IMR-90 (cell line): ENCODE data around the gene HNRNPLL. TPM values are rescaled to one million over a fixed set of nuclear protein-coding genes. Genes with fewer than 3 reads are reported as not detected.

Experiments used
- ATAC-seq: fragments of 200-7000 bp; cut with Tn5 transposase; 2 replicates; pipeline ENCODE4 v1.9.1; 2020; ENCODE audit warnings: low read depth, mild to moderate bottlenecking, moderate library complexity
- BruUV-seq: library from RNA; stranded (reverse); fragments of 400-500 nt; replicated peaks from 2 replicates; lab custom pipeline; 2021; lab: Mats Ljungman, UMichigan
- CTCF ChIA-PET: fragments of 300-600 bp; formaldehyde crosslinking; extraction: SDS; loops from one replicate; lab custom pipeline; 2021; ENCODE audit warnings: antibody characterized with exemption; lab: Yijun Ruan, JAX
- POLR2A ChIA-PET: fragments of 300-600 bp; sonication (Branson Sonifier 250); formaldehyde crosslinking; loops from one replicate; lab custom pipeline; 2022; ENCODE audit warnings: antibody characterized with exemption; ENCODE audit not compliant: unreplicated experiment; lab: Charles Lee
- DNase-seq: peaks from one replicate; pipeline ENCODE4 v3.0.0; 2013
- H2AFZ ChIP-seq: replicated peaks from 2 replicates; pipeline ENCODE3; 2013; ENCODE audit warnings: low read length, mild to moderate bottlenecking; ENCODE audit not compliant: poor library complexity
- H2AK5ac ChIP-seq: 2 replicates; pipeline ENCODE4 v1.6.1; 2013; ENCODE audit warnings: low read depth, low read length, inconsistent platforms
- H2AK9ac ChIP-seq: replicated peaks from 2 replicates; pipeline ENCODE3; 2013; ENCODE audit warnings: mild to moderate bottlenecking, low read depth, low read length, moderate library complexity; ENCODE audit not compliant: poor library complexity
- H2BK120ac ChIP-seq: 2 replicates; pipeline ENCODE4 v1.6.1; 2013; ENCODE audit warnings: low read depth, low read length, inconsistent platforms
- H2BK15ac ChIP-seq: 3 replicates; pipeline ENCODE4 v1.6.1; 2013; ENCODE audit warnings: low read depth, low read length, inconsistent platforms
- H2BK20ac ChIP-seq: 2 replicates; pipeline ENCODE4 v1.6.1; 2013; ENCODE audit warnings: low read depth, mild to moderate bottlenecking, inconsistent platforms, low read length, moderate library complexity
- H2BK5ac ChIP-seq: 2 replicates; pipeline ENCODE4 v1.6.1; 2013; ENCODE audit warnings: mild to moderate bottlenecking, low read depth, low read length, inconsistent platforms; ENCODE audit not compliant: poor library complexity, severe bottlenecking
- H3K14ac ChIP-seq: replicated peaks from 2 replicates; pipeline ENCODE4 v1.6.1; 2013; ENCODE audit warnings: low read depth, low read length, inconsistent platforms
- H3K18ac ChIP-seq: 2 replicates; pipeline ENCODE4 v1.6.1; 2013; ENCODE audit warnings: low read depth, low read length, control low read depth
- H3K23ac ChIP-seq: 2 replicates; pipeline ENCODE4 v1.6.1; 2013; ENCODE audit warnings: low read depth, low read length, inconsistent platforms
- H3K27ac ChIP-seq: 2 replicates; pipeline ENCODE4 v1.5.1; 2013; ENCODE audit warnings: mild to moderate bottlenecking, control low read depth, low read length; ENCODE audit not compliant: insufficient read depth
- H3K27me3 ChIP-seq: 2 replicates; pipeline ENCODE4 v1.6.1; 2013; ENCODE audit warnings: low read length; ENCODE audit not compliant: control insufficient read depth, insufficient read depth
- H3K36me3 ChIP-seq: 2 replicates; pipeline ENCODE4 v1.6.1; 2013; ENCODE audit warnings: low read length, mixed read lengths; ENCODE audit not compliant: control insufficient read depth, insufficient read depth
- H3K4ac ChIP-seq: 2 replicates; pipeline ENCODE4 v1.6.1; 2013; ENCODE audit warnings: low read depth, low read length, inconsistent platforms
- H3K4me1 ChIP-seq: 2 replicates; pipeline ENCODE4 v1.6.1; 2013; ENCODE audit warnings: low read length, mixed read lengths; ENCODE audit not compliant: control insufficient read depth, insufficient read depth
- H3K4me2 ChIP-seq: 2 replicates; pipeline ENCODE4 v1.6.1; 2013; ENCODE audit warnings: low read depth, mild to moderate bottlenecking, control low read depth, low read length, moderate library complexity
- H3K4me3 ChIP-seq: 2 replicates; pipeline ENCODE4 v1.5.1; 2013; ENCODE audit warnings: low read depth, mild to moderate bottlenecking, control low read depth, low read length, moderate library complexity; ENCODE audit not compliant: insufficient read depth
- H3K56ac ChIP-seq: 2 replicates; pipeline ENCODE4 v1.6.1; 2013; ENCODE audit warnings: low read length, inconsistent platforms; ENCODE audit not compliant: insufficient read depth; ENCODE audit errors: extremely low read depth
- H3K79me1 ChIP-seq, 2 experiments: 2 replicates each; pipeline ENCODE4 v1.6.1; 2013; ENCODE audit warnings: low read length in 2 of 2, inconsistent platforms in 1 of 2, low read depth in 1 of 2
- H3K9ac ChIP-seq: 2 replicates; pipeline ENCODE4 v1.6.1; 2013; ENCODE audit warnings: low read depth, low read length, control low read depth
- H3K9me1 ChIP-seq: 2 replicates; pipeline ENCODE4 v1.6.1; 2013; ENCODE audit warnings: low read length, inconsistent platforms; ENCODE audit not compliant: insufficient read depth
- H3K9me3 ChIP-seq: 2 replicates; pipeline ENCODE4 v1.6.1; 2013; ENCODE audit warnings: low read length; ENCODE audit not compliant: control insufficient read depth, insufficient read depth
- H4K20me1 ChIP-seq: 2 replicates; pipeline ENCODE4 v1.6.1; 2013; ENCODE audit warnings: low read length, inconsistent platforms; ENCODE audit not compliant: insufficient read depth
- H4K5ac ChIP-seq: 2 replicates; pipeline ENCODE4 v1.6.1; 2013; ENCODE audit warnings: mild to moderate bottlenecking, low read depth, low read length, control low read depth
- H4K8ac ChIP-seq, 2 experiments: 2 replicates each; pipeline ENCODE4 v1.6.1; 2013; ENCODE audit warnings: low read depth in 2 of 2, low read length in 2 of 2, control low read depth in 1 of 2, inconsistent platforms in 1 of 2
- H4K91ac ChIP-seq: 2 replicates; pipeline ENCODE4 v1.6.1; 2013; ENCODE audit warnings: low read depth, low read length, inconsistent platforms; ENCODE audit not compliant: insufficient read depth
- BHLHE40 ChIP-seq: fragments of 150-350 bp; IDR thresholded peaks from 2 replicates; pipeline ENCODE4 v1.6.1; 2016; ENCODE audit warnings: mild to moderate bottlenecking, low read depth, low read length
- CEBPB ChIP-seq: IDR thresholded peaks from 2 replicates; pipeline ENCODE4 v1.6.1; 2012; ENCODE audit warnings: low read depth, low read length, improper control_type of control experiment
- CHD1 ChIP-seq: IDR thresholded peaks from 2 replicates; pipeline ENCODE4 v1.6.1; 2012; ENCODE audit warnings: low read depth, low read length, improper control_type of control experiment
- CTCF ChIP-seq: conservative IDR thresholded peaks from 2 replicates; pipeline ENCODE4 v1.5.1; 2012; ENCODE audit warnings: mild to moderate bottlenecking, low read depth, low read length, improper control_type of control experiment
- ELK1 ChIP-seq: fragments of 150-350 bp; IDR thresholded peaks from 2 replicates; pipeline ENCODE4 v1.6.1; 2016; ENCODE audit warnings: low read depth, mild to moderate bottlenecking, low read length, moderate library complexity, borderline replicate concordance
- FOS ChIP-seq: fragments of 150-350 bp; IDR thresholded peaks from 2 replicates; pipeline ENCODE4 v1.6.1; 2016; ENCODE audit warnings: low read depth, low read length
- MAFK ChIP-seq: IDR thresholded peaks from 2 replicates; pipeline ENCODE4 v1.6.1; 2012; ENCODE audit warnings: low read depth, low read length, improper control_type of control experiment
- MAZ ChIP-seq: IDR thresholded peaks from 2 replicates; pipeline ENCODE4 v1.6.1; 2012; ENCODE audit warnings: low read depth, mild to moderate bottlenecking, low read length, improper control_type of control experiment, moderate library complexity, borderline replicate concordance
- MXI1 ChIP-seq: IDR thresholded peaks from 2 replicates; pipeline ENCODE4 v1.6.1; 2012; ENCODE audit warnings: low read depth, mild to moderate bottlenecking, low read length, moderate library complexity, borderline replicate concordance
- NFE2L2 ChIP-seq: fragments of 150-350 bp; IDR thresholded peaks from 2 replicates; pipeline ENCODE4 v1.6.1; 2016; ENCODE audit warnings: low read depth, mild to moderate bottlenecking, low read length
- POLR2A ChIP-seq: IDR thresholded peaks from 2 replicates; pipeline ENCODE4 v1.6.1; 2012; ENCODE audit warnings: mild to moderate bottlenecking, low read depth, low read length
- RCOR1 ChIP-seq: IDR thresholded peaks from 2 replicates; pipeline ENCODE4 v1.6.1; 2012; ENCODE audit warnings: mild to moderate bottlenecking, low read length, improper control_type of control experiment; ENCODE audit not compliant: insufficient replicate concordance
- RFX5 ChIP-seq: IDR thresholded peaks from 2 replicates; pipeline ENCODE4 v1.8.0; 2012; ENCODE audit warnings: low read depth, mild to moderate bottlenecking, low read length, moderate library complexity
- SMC3 ChIP-seq: fragments of 150-350 bp; IDR thresholded peaks from 2 replicates; pipeline ENCODE4 v1.6.1; 2016; ENCODE audit warnings: low read depth, mild to moderate bottlenecking, antibody characterized with exemption, low read length, moderate library complexity
- USF2 ChIP-seq: fragments of 150-350 bp; IDR thresholded peaks from 2 replicates; pipeline ENCODE4 v1.6.1; 2017; ENCODE audit warnings: mild to moderate bottlenecking, antibody characterized with exemption, low read length, low read depth
- WGBS, 2 experiments: methylation state at CpG; one replicate each; pipeline versions ENCODE4 v1.1.5 to v1.1.7; 2013; ENCODE audit warnings: missing lambda C conversion rate in 2 of 2; ENCODE audit not compliant: insufficient read length in 1 of 2; ENCODE audit errors: extremely low coverage in 2 of 2; 5-methylcytosine and 5-hydroxymethylcytosine counted together
- dilution Hi-C: fragments of 300-500 bp; cut with HindIII; formaldehyde crosslinking; loops from one replicate; pipeline ENCODE4 v1.14.3; 2018; ENCODE audit warnings: low sequenced_read_pairs; ENCODE audit not compliant: unreplicated experiment
- in situ Hi-C: fragments of 300-500 bp; cut with MboI; formaldehyde crosslinking; loops from 3 replicates; pipeline ENCODE4 v1.14.3; 2019; ENCODE audit warnings: low sequenced_read_pairs, inconsistent platforms, mixed read lengths
- intact Hi-C: fragments of 100-400 bp; cut with micrococcal nuclease; formaldehyde crosslinking; loops from 2 replicates; pipeline ENCODE4 v1.10.0; 2022
- polyA plus RNA-seq, 3 experiments: library from polyadenylated mRNA; depleted of rRNA; stranded (reverse); fragments of >200 nt; gene quantifications; 2 replicates each; pipeline ENCODE4 v1.2.3, GENCODE V29; 2012; ENCODE audit warnings: low replicate concordance in 1 of 3
- total RNA-seq: library from RNA; depleted of rRNA; stranded (reverse); fragments of >200 nt; gene quantifications from 2 replicates; pipeline ENCODE4 v1.2.3, GENCODE V29; 2012

The HNRNPLL gene
- total and polyA plus RNA-seq, 2 of the 4 experiments (the other 2 are of a cell fraction), result 23.7 to 53.1 TPM

GRCh38 chr2:38549071-38549704 lies 53.5 kb downstream of the HNRNPLL start:
- H2AK5ac ChIP-seq, result no peak overlapping the region
- no peak overlapping the region for H4K91ac ChIP-seq
- no peak overlapping the region for H3K9ac ChIP-seq
- dilution Hi-C loops (no loop called here), in situ Hi-C loops (no loop called here), intact Hi-C loops (no loop called here)
- no peaks in the 10 kb centered on the region for H3K4me1 ChIP-seq
- no peaks in the 10 kb centered on the region for H3K79me1 ChIP-seq
- no peak overlapping the region for H3K56ac ChIP-seq
- ChIA-PET POLR2A (no interaction called here), CTCF (no interaction called here)
- H3K27me3 ChIP-seq, result no peaks in the 10 kb centered on the region
- no peak overlapping the region for H2AFZ ChIP-seq
- BruUV-seq, result no TSS peak
- H4K5ac ChIP-seq, result no peak overlapping the region
- no CpG with 5 or more reads among the region's 7 CpGs for WGBS, 2 experiments
- no peak overlapping the region for H3K4ac ChIP-seq
- H3K27ac ChIP-seq, result no peak overlapping the region
- H3K23ac ChIP-seq, result no peak overlapping the region
- H4K8ac ChIP-seq, result no peak overlapping the region
- H2BK20ac ChIP-seq, result no peak overlapping the region
- no peak overlapping the region for H3K18ac ChIP-seq
- no peak overlapping the region for H3K4me2 ChIP-seq
- H2BK120ac ChIP-seq, result no peak overlapping the region
- no peak overlapping the region for H2BK5ac ChIP-seq
- TF ChIP-seq CEBPB, result no peak
- no peak for TF ChIP-seq NFE2L2
- no peak for TF ChIP-seq MAZ
- TF ChIP-seq RFX5, result no peak
- no peak for TF ChIP-seq ELK1
- no peak for TF ChIP-seq USF2
- no peak for TF ChIP-seq RCOR1
- TF ChIP-seq CHD1, result no peak
- no peak for TF ChIP-seq MAFK
- TF ChIP-seq MXI1, result no peak
- no peak for TF ChIP-seq POLR2A
- no peak for TF ChIP-seq SMC3
- TF ChIP-seq FOS, result no peak
- TF ChIP-seq BHLHE40, result no peak
- no peak for TF ChIP-seq CTCF
- H3K4me3 ChIP-seq, result no peak overlapping the region
- H3K9me1 ChIP-seq, result no peaks in the 10 kb centered on the region
- H3K14ac ChIP-seq, result no peak overlapping the region
- H3K9me3 ChIP-seq, result no peaks in the 10 kb centered on the region
- no peaks in the 10 kb centered on the region for H4K20me1 ChIP-seq
- H2AK9ac ChIP-seq, result no peak overlapping the region
- H2BK15ac ChIP-seq, result no peak overlapping the region
- H3K36me3 ChIP-seq, result peaks cover 9% of the 10 kb centered on the region
- DNase-seq (no peak), ATAC-seq (no peak)
